Right lobe of liver (tissue), 6 donors: ENCODE data around the gene ACOX2. TPM values are rescaled to one million over a fixed set of nuclear protein-coding genes. Genes with fewer than 3 reads are reported as not detected.
A peak's percentile ranks its signal among the peaks of the same experiment; 100 is the strongest.

Experiments used
- ATAC-seq, 4 donors: fragments of 200-7000 bp; cut with Tn5 transposase; one replicate each; pipeline ENCODE4 v1.9.1; 2020; ENCODE audit warnings: mild to moderate bottlenecking in 4 of 4, moderate library complexity in 4 of 4
- DNase-seq, 3 donors: peaks; one replicate each; pipeline ENCODE4 v3.0.0-alpha.2; 2020
- H3K27ac ChIP-seq, 3 donors: fragments of 200-600 bp; one replicate each; pipeline ENCODE4 v1.8.0; 2022
- H3K27me3 ChIP-seq, 2 donors: fragments of 200-600 bp; one replicate each; pipeline ENCODE4 v1.8.0; 2022
- H3K36me3 ChIP-seq, 4 donors: fragments of 200-600 bp; sonication (generic) in 1 of 4; one replicate each; pipeline versions ENCODE4 v1.5.1 to v1.8.0; 2017 to 2022; ENCODE audit warnings: control low read depth in 1 of 4
- H3K4me1 ChIP-seq, 4 donors: fragments of 200-600 bp; sonication (generic) in 1 of 4; one replicate each; pipeline versions ENCODE4 v1.5.1 to v1.8.0; 2017 to 2022; ENCODE audit warnings: control low read depth in 1 of 4
- H3K4me3 ChIP-seq, 3 donors: fragments of 200-600 bp; one replicate each; pipeline ENCODE4 v1.8.0; 2022
- H3K9me3 ChIP-seq, 4 donors: fragments of 200-600 bp; sonication (generic) in 1 of 4; one replicate each; pipeline versions ENCODE4 v1.5.1 to v1.8.0; 2017 to 2022; ENCODE audit warnings: control low read depth in 1 of 4
- POLR2A ChIP-seq: fragments of 450-650 bp; IDR thresholded peaks from one replicate; pipeline ENCODE4 v1.6.1; 2017; ENCODE audit warnings: antibody characterized with exemption, mild to moderate bottlenecking
- WGBS: methylation state at CpG from one replicate; pipeline ENCODE4 v1.1.6; 2018; ENCODE audit warnings: low coverage, low lambda C conversion rate; ENCODE audit not compliant: insufficient coverage; ENCODE audit errors: missing lambda C conversion rate; 5-methylcytosine and 5-hydroxymethylcytosine counted together
- intact Hi-C, 2 donors: fragments of 100-400 bp; cut with DNase I; formaldehyde crosslinking; loops; one replicate each; pipeline versions ENCODE4 v1.11.2 to v1.14.1; 2022
- total RNA-seq, 6 experiments: library from RNA; depleted of rRNA in 2 of 6; stranded (reverse); fragments of >200 nt in 2 of 6; fragmentation: NEBNext Ultra II Directional in 3 of 6; extraction: Animal tissue kit (Norgen Biotek cat#: 25700) in 3 of 6; gene quantifications; one replicate each; pipeline versions ENCODE4 v1.1.0 to v1.2.4, GENCODE V29; 2016 to 2023
- TF ChIP-seq, protein P1 (sequence below), 4 donors: fragments of 200-600 bp in 3 of 4; fragments of 450-650 bp in 1 of 4; IDR thresholded peaks; one replicate each; pipeline versions ENCODE4 v1.5.1 to v1.8.0; 2016 to 2022; ENCODE audit warnings: antibody characterized with exemption in 4 of 4, mild to moderate bottlenecking in 2 of 4
- donor health status: DM: no; HTN: yes; CAD: no.
- donor health status: DM: no; HTN: no; CAD: no.
- donor health status: DM: no; HTN: no; CAD: no.
- donor health status: DM: no; HTN: yes; CAD: no.
- donor health status: DM: no; HTN: yes; CAD: no.

ACOX2 gene
- total RNA-seq, 6 experiments from 2014 or later: 67.8 to 269 (median 149) TPM

- DNase-seq (peak in 1 of 3 donors; percentile 7), ATAC-seq (no peak)
- TF ChIP-seq POLR2A: no peak
- TF ChIP-seq, protein P1, sequence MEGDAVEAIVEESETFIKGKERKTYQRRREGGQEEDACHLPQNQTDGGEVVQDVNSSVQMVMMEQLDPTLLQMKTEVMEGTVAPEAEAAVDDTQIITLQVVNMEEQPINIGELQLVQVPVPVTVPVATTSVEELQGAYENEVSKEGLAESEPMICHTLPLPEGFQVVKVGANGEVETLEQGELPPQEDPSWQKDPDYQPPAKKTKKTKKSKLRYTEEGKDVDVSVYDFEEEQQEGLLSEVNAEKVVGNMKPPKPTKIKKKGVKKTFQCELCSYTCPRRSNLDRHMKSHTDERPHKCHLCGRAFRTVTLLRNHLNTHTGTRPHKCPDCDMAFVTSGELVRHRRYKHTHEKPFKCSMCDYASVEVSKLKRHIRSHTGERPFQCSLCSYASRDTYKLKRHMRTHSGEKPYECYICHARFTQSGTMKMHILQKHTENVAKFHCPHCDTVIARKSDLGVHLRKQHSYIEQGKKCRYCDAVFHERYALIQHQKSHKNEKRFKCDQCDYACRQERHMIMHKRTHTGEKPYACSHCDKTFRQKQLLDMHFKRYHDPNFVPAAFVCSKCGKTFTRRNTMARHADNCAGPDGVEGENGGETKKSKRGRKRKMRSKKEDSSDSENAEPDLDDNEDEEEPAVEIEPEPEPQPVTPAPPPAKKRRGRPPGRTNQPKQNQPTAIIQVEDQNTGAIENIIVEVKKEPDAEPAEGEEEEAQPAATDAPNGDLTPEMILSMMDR (IDR thresholded peaks at IDR 0.05): no peak
- H3K36me3 ChIP-seq: no peaks in the 10 kb centered on the region
- WGBS: 96% methylated on average over 4 of the region's 5 CpGs
- H3K4me3 ChIP-seq: no peak overlapping the region
- peaks cover 0 to 12% (median 3%) of the 10 kb centered on the region in 4 donors for H3K4me1 ChIP-seq
- intact Hi-C loops: no loop called here
- H3K27ac ChIP-seq: no peak overlapping the region
- H3K27me3 ChIP-seq: no peaks in the 10 kb centered on the region
- no peaks in the 10 kb centered on the region for H3K9me3 ChIP-seq
Measured at GRCh38 chr3:58556001-58556400, 19.0 kb upstream of the ACOX2 start.

GRCh38 chr3:58555203-58555602, 18.2 kb upstream of the ACOX2 start:
- WGBS: 86% methylated on average over 2 of the region's 2 CpGs
- no peaks in the 10 kb centered on the region for H3K36me3 ChIP-seq
- TF ChIP-seq POLR2A: no peak
- TF ChIP-seq, protein P1 (IDR thresholded peaks at IDR 0.05): no peak
- ATAC-seq (no peak), DNase-seq (peak in 1 of 3 donors; percentile 6)
- no peak overlapping the region for H3K27ac ChIP-seq
- intact Hi-C loops: no loop called here
- H3K4me3 ChIP-seq: no peak overlapping the region
- H3K4me1 ChIP-seq: peaks cover 0 to 12% (median 3%) of the 10 kb centered on the region in 4 donors
- H3K9me3 ChIP-seq: no peaks in the 10 kb centered on the region
- no peaks in the 10 kb centered on the region for H3K27me3 ChIP-seq

DNA sequence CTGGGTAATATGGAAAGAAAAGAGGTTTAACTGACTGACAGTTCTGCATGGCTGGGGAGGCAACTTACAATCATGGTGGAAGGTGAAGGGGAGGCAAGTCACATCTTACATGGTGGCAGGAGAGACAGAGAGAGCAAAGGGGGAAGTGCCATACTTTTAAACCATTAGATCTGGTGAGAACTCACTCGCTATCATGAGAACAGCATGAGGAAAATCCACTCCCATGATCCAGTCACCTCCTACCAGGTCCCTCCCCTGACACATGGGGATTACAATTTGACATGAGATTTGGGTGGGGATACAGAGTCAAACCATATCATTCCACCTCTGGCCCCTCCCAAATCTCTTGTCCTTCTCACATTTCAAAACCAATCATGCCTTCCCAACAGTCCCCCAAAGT, 16.0 kb upstream of the ACOX2 start:
- Histone ChIP-seq H3K27ac (no peak overlapping the region), H3K27me3 (no peaks in the 10 kb centered on the region), H3K36me3 (no peaks in the 10 kb centered on the region), H3K4me1 (peaks cover 0 to 12% (median 3%) of the 10 kb centered on the region in 4 donors), H3K9me3 (no peaks in the 10 kb centered on the region), H3K4me3 (no peak overlapping the region)
- intact Hi-C loops: no loop called here
- no peak for TF ChIP-seq POLR2A
- TF ChIP-seq, protein P1 (IDR thresholded peaks at IDR 0.05): no peak
- peak in 1 of 3 donors; percentile 6 for DNase-seq
- no peak for ATAC-seq
- 86% methylated on average over 1 of the region's 1 CpG for WGBS

GRCh38 chr3:58551636-58552180, 14.7 kb upstream of the ACOX2 start:
- DNase-seq (no peak), ATAC-seq (peak in 2 of 4 donors; percentile 22 to 54)
- no peak overlapping the region for H3K27ac ChIP-seq
- TF ChIP-seq, protein P1 (IDR thresholded peaks at IDR 0.05): no peak
- no peak for TF ChIP-seq POLR2A
- intact Hi-C loops: no loop called here
- 44% methylated on average over 4 of the region's 4 CpGs for WGBS
- H3K4me3 ChIP-seq: no peak overlapping the region
- H3K4me1 ChIP-seq: peaks cover 0 to 12% (median 3%) of the 10 kb centered on the region in 4 donors
- H3K9me3 ChIP-seq: no peaks in the 10 kb centered on the region
- H3K27me3 ChIP-seq: no peaks in the 10 kb centered on the region
- H3K36me3 ChIP-seq: no peaks in the 10 kb centered on the region

DNA sequence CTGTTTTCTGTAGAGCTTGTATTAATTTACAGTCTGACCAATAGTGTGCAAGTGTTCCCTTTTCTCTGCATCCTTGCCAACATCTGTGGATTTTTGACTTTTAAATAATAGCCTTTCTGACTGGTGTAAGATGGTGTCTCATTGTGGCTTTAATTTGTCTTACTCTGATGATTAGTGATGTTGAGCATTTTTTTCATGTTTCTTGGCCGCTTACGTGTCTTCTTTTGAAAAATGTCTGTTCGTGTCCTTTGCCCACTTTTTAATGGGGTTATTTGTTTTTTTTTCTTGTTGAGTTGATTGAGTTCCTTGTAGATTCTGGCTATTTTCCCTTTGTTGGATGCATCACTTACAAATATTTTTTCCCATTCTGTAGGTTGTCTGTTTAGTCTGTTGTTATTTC, 7.6 kb upstream of the ACOX2 start:
- Histone ChIP-seq H3K9me3 (no peaks in the 10 kb centered on the region), H3K27ac (no peak overlapping the region), H3K36me3 (no peaks in the 10 kb centered on the region), H3K4me3 (no peak overlapping the region), H3K27me3 (no peaks in the 10 kb centered on the region), H3K4me1 (no peaks in the 10 kb centered on the region)
- 87% methylated on average over 3 of the region's 3 CpGs for WGBS
- intact Hi-C loops: no loop called here
- DNase-seq (no peak), ATAC-seq (no peak)
- no peak for TF ChIP-seq POLR2A
- TF ChIP-seq, protein P1 (IDR thresholded peaks at IDR 0.05): no peak
